Mesenchymal stem cell (in vitro differentiated cells and primary cell): ENCODE data around the gene PCED1B.

Experiments
- DNase-seq: peaks from one replicate; pipeline ENCODE4 v3.0.0-alpha.2; 2013
- H2AFZ ChIP-seq: one replicate; pipeline ENCODE4 v1.6.1; 2013; ENCODE audit warnings: low read depth, mild to moderate bottlenecking, control low read depth, inconsistent platforms, low read length, moderate library complexity
- H2AK5ac ChIP-seq: 2 replicates; pipeline ENCODE4 v1.6.1; 2013; ENCODE audit warnings: low read length, moderate library complexity, mild to moderate bottlenecking, inconsistent platforms; ENCODE audit not compliant: severe bottlenecking
- H2BK120ac ChIP-seq: one replicate; pipeline ENCODE4 v1.6.1; 2013; ENCODE audit warnings: low read depth, mild to moderate bottlenecking, inconsistent platforms, low read length, moderate library complexity
- H2BK12ac ChIP-seq, 2 experiments: one replicate each; pipeline ENCODE4 v1.6.1; 2013; ENCODE audit warnings: inconsistent platforms in 2 of 2, low read length in 2 of 2, mild to moderate bottlenecking in 2 of 2, moderate library complexity in 2 of 2, control low read depth in 1 of 2
- H2BK15ac ChIP-seq: one replicate; pipeline ENCODE4 v1.6.1; 2013; ENCODE audit warnings: mild to moderate bottlenecking, low read depth, inconsistent platforms; ENCODE audit not compliant: poor library complexity, severe bottlenecking
- H2BK5ac ChIP-seq: 2 replicates; pipeline ENCODE4 v1.6.1; 2013; ENCODE audit warnings: low read depth, mild to moderate bottlenecking, low read length, control low read depth, inconsistent platforms; ENCODE audit not compliant: poor library complexity, severe bottlenecking
- H3K14ac ChIP-seq, 2 experiments: one replicate each; pipeline ENCODE4 v1.6.1; 2013; ENCODE audit warnings: inconsistent platforms in 2 of 2, low read length in 2 of 2, control low read depth in 1 of 2, mild to moderate bottlenecking in 1 of 2, moderate library complexity in 1 of 2
- H3K18ac ChIP-seq, 2 experiments: one replicate each; pipeline ENCODE4 v1.6.1; 2013; ENCODE audit warnings: inconsistent platforms in 2 of 2, low read length in 2 of 2, control low read depth in 1 of 2, low read depth in 1 of 2, mild to moderate bottlenecking in 1 of 2
- H3K23ac ChIP-seq, 2 experiments: one replicate each; pipeline ENCODE4 v1.6.1; 2013; ENCODE audit warnings: inconsistent platforms in 2 of 2, low read length in 2 of 2, mild to moderate bottlenecking in 2 of 2, moderate library complexity in 2 of 2, control low read depth in 1 of 2
- H3K27ac ChIP-seq: 2 replicates; pipeline ENCODE4 v1.5.1; 2013; ENCODE audit warnings: mild to moderate bottlenecking, moderate library complexity, low read length, control low read depth, inconsistent platforms; ENCODE audit not compliant: poor library complexity, severe bottlenecking
- H3K27me3 ChIP-seq, 2 experiments: 2 replicates each; pipeline versions ENCODE4 v1.6.1 to v1.7.0; 2013; ENCODE audit warnings: low read length in 2 of 2, mild to moderate bottlenecking in 2 of 2, moderate library complexity in 2 of 2, control low read depth in 1 of 2, inconsistent platforms in 1 of 2; ENCODE audit not compliant: control insufficient read depth in 1 of 2, insufficient read depth in 1 of 2
- H3K36me3 ChIP-seq, 2 experiments: 2 replicates each; pipeline versions ENCODE4 v1.6.1 to v1.7.0; 2013; ENCODE audit warnings: low read length in 2 of 2, control low read depth in 1 of 2, inconsistent platforms in 1 of 2, low read depth in 1 of 2, mild to moderate bottlenecking in 1 of 2; ENCODE audit not compliant: insufficient read depth in 2 of 2, control insufficient read depth in 1 of 2
- H3K4ac ChIP-seq, 2 experiments: one replicate each; pipeline ENCODE4 v1.6.1; 2013; ENCODE audit warnings: inconsistent platforms in 2 of 2, low read length in 2 of 2, mild to moderate bottlenecking in 2 of 2, moderate library complexity in 2 of 2, control low read depth in 1 of 2, low read depth in 1 of 2
- H3K4me1 ChIP-seq: 2 replicates; pipeline ENCODE4 v1.6.1; 2013; ENCODE audit warnings: low read depth, low read length, control low read depth; ENCODE audit not compliant: control insufficient read depth, insufficient read depth
- H3K4me2 ChIP-seq: 2 replicates; pipeline ENCODE4 v1.6.1; 2013; ENCODE audit warnings: low read length, mild to moderate bottlenecking, inconsistent platforms; ENCODE audit not compliant: poor library complexity, severe bottlenecking
- H3K4me3 ChIP-seq, 2 experiments: 2 replicates each; pipeline versions ENCODE4 v1.5.1 to v1.7.0; 2013; ENCODE audit warnings: low read length in 2 of 2, mild to moderate bottlenecking in 2 of 2, control low read depth in 1 of 2, low read depth in 1 of 2; ENCODE audit not compliant: insufficient read depth in 1 of 2
- H3K79me1 ChIP-seq: replicated peaks from 2 replicates; pipeline ENCODE4 v1.6.1; 2013; ENCODE audit warnings: mild to moderate bottlenecking, control low read depth, low read length, inconsistent platforms; ENCODE audit not compliant: poor library complexity, severe bottlenecking
- H3K9ac ChIP-seq: 2 replicates; pipeline ENCODE4 v1.7.0; 2013; ENCODE audit warnings: mild to moderate bottlenecking, low read length, moderate library complexity
- H3K9me3 ChIP-seq: 2 replicates; pipeline ENCODE4 v1.7.0; 2013; ENCODE audit warnings: mild to moderate bottlenecking, low read length; ENCODE audit not compliant: control insufficient read depth
- H4K8ac ChIP-seq: one replicate; pipeline ENCODE4 v1.6.1; 2013; ENCODE audit warnings: inconsistent platforms, mild to moderate bottlenecking, low read length, moderate library complexity
- H4K91ac ChIP-seq: one replicate; pipeline ENCODE4 v1.6.1; 2013; ENCODE audit warnings: mild to moderate bottlenecking, low read length, inconsistent platforms
- WGBS: methylation state at CpG from one replicate; pipeline ENCODE4 v1.1.7; 2013; ENCODE audit warnings: mixed read lengths; 5-methylcytosine and 5-hydroxymethylcytosine counted together

PCED1B gene

GRCh38 chr12:47188576-47189441, 109.4 kb downstream of the PCED1B start:
- Histone ChIP-seq H3K23ac (peak overlapping the region in 1 of 2 experiments; percentile 77), H2BK12ac (no peak overlapping the region), H2AFZ (no peak overlapping the region), H2BK120ac (no peak overlapping the region), H3K36me3 (no peaks in the 10 kb centered on the region), H3K79me1 (no peaks in the 10 kb centered on the region), H3K27me3 (no peaks in the 10 kb centered on the region), H3K4ac (no peak overlapping the region), H3K14ac (no peak overlapping the region), H3K4me1 (peaks cover 11% of the 10 kb centered on the region), H3K27ac (no peak overlapping the region), H2AK5ac (no peak overlapping the region), H2BK15ac (no peak overlapping the region), H3K4me3 (no peak overlapping the region), H2BK5ac (no peak overlapping the region), H4K91ac (no peak overlapping the region), H3K9me3 (no peaks in the 10 kb centered on the region), H3K18ac (peak overlapping the region in 1 of 2 experiments; percentile 18), H3K4me2 (no peak overlapping the region), H3K9ac (no peak overlapping the region), H4K8ac (peak overlapping the region; percentile 35)
- WGBS, result 68% methylated on average over 6 of the region's 6 CpGs
- DNase-seq, result peak; percentile 51

- H3K18ac ChIP-seq, result peak overlapping the region in 1 of 2 experiments; percentile 34
- H3K4me3 ChIP-seq, result no peak overlapping the region
- 82% methylated on average over 3 of the region's 3 CpGs for WGBS
- H3K14ac ChIP-seq, result no peak overlapping the region
- no peaks in the 10 kb centered on the region for H3K79me1 ChIP-seq
- H3K36me3 ChIP-seq, result no peaks in the 10 kb centered on the region
- no peak overlapping the region for H3K27ac ChIP-seq
- H3K4me1 ChIP-seq, result peaks cover 13% of the 10 kb centered on the region
- H4K8ac ChIP-seq, result no peak overlapping the region
- no peak overlapping the region for H2BK120ac ChIP-seq
- H3K27me3 ChIP-seq, result no peaks in the 10 kb centered on the region
- H2BK12ac ChIP-seq, result no peak overlapping the region
- H2BK15ac ChIP-seq, result peak overlapping the region; percentile 12
- H2BK5ac ChIP-seq, result no peak overlapping the region
- H3K9me3 ChIP-seq, result no peaks in the 10 kb centered on the region
- H4K91ac ChIP-seq, result no peak overlapping the region
- no peak overlapping the region for H3K9ac ChIP-seq
- H2AFZ ChIP-seq, result no peak overlapping the region
- no peak for DNase-seq
- H3K23ac ChIP-seq, result no peak overlapping the region
- peak overlapping the region; percentile 59 for H2AK5ac ChIP-seq
- no peak overlapping the region for H3K4me2 ChIP-seq
- no peak overlapping the region for H3K4ac ChIP-seq
Observed at GRCh38 chr12:47189728-47190127, 110.3 kb downstream of the PCED1B start.

- H3K27ac ChIP-seq, result no peak overlapping the region
- no peak for DNase-seq
- no peak overlapping the region for H3K4me2 ChIP-seq
- H2BK15ac ChIP-seq, result no peak overlapping the region
- no peak overlapping the region for H3K4me3 ChIP-seq
- no peak overlapping the region for H2BK12ac ChIP-seq
- no peak overlapping the region for H4K91ac ChIP-seq
- peaks cover 13% of the 10 kb centered on the region for H3K4me1 ChIP-seq
- peak overlapping the region in 1 of 2 experiments; percentile 35 for H3K14ac ChIP-seq
- H4K8ac ChIP-seq, result no peak overlapping the region
- no peaks in the 10 kb centered on the region for H3K27me3 ChIP-seq
- H3K18ac ChIP-seq, result peak overlapping the region in 1 of 2 experiments; percentile 46
- no peak overlapping the region for H2BK120ac ChIP-seq
- no peak overlapping the region for H2AK5ac ChIP-seq
- H2BK5ac ChIP-seq, result no peak overlapping the region
- no peak overlapping the region for H3K9ac ChIP-seq
- H3K9me3 ChIP-seq, result no peaks in the 10 kb centered on the region
- H3K4ac ChIP-seq, result peak overlapping the region in 1 of 2 experiments; percentile 16
- WGBS, result 64% methylated on average over 3 of the region's 3 CpGs
- H2AFZ ChIP-seq, result no peak overlapping the region
- H3K36me3 ChIP-seq, result no peaks in the 10 kb centered on the region
- H3K23ac ChIP-seq, result no peak overlapping the region
- H3K79me1 ChIP-seq, result no peaks in the 10 kb centered on the region
Observed at GRCh38 chr12:47190271-47190750, 110.9 kb downstream of the PCED1B start.

- no peaks in the 10 kb centered on the region for H3K27me3 ChIP-seq
- H3K9ac ChIP-seq, result no peak overlapping the region
- no peak overlapping the region for H2BK15ac ChIP-seq
- no peaks in the 10 kb centered on the region for H3K79me1 ChIP-seq
- WGBS, result 68% methylated on average over 3 of the region's 3 CpGs
- no peaks in the 10 kb centered on the region for H3K9me3 ChIP-seq
- no peak overlapping the region for H2AK5ac ChIP-seq
- H3K18ac ChIP-seq, result no peak overlapping the region
- H3K4me2 ChIP-seq, result no peak overlapping the region
- no peak for DNase-seq
- no peak overlapping the region for H2BK5ac ChIP-seq
- peak overlapping the region in 1 of 2 experiments; percentile 16 for H3K4ac ChIP-seq
- no peak overlapping the region for H4K8ac ChIP-seq
- H3K27ac ChIP-seq, result no peak overlapping the region
- no peak overlapping the region for H2AFZ ChIP-seq
- H3K4me3 ChIP-seq, result no peak overlapping the region
- H2BK120ac ChIP-seq, result no peak overlapping the region
- no peak overlapping the region for H4K91ac ChIP-seq
- H3K36me3 ChIP-seq, result no peaks in the 10 kb centered on the region
- H2BK12ac ChIP-seq, result no peak overlapping the region
- no peak overlapping the region for H3K23ac ChIP-seq
- H3K4me1 ChIP-seq, result peaks cover 13% of the 10 kb centered on the region
- no peak overlapping the region for H3K14ac ChIP-seq
Observed at GRCh38 chr12:47190905-47191304, 111.5 kb downstream of the PCED1B start.
